Astrocyte of the spinal cord (primary cell): ENCODE results near the gene SYCP2L.
"Not testable (repeated sequence)": the region's sequence is repeated elsewhere in the genome, so short reads cannot be mapped to it uniquely, and the experiment has no call there.

ENCODE experiments used
- DNase-seq: peaks from one replicate; pipeline ENCODE4 v3.0.0; 2011; ENCODE audit warnings: low read depth, low spot score
- H3K4me3 ChIP-seq: 2 replicates; pipeline ENCODE4 v1.5.1; 2011; ENCODE audit warnings: low read depth, mild to moderate bottlenecking, low read length, moderate library complexity
- CTCF ChIP-seq: IDR thresholded peaks from 2 replicates; pipeline ENCODE4 v1.5.1; 2012; ENCODE audit warnings: low read depth, mild to moderate bottlenecking, low read length, inconsistent platforms
- in situ Hi-C: cut with HindIII; loops from 2 replicates; pipeline ENCODE4 v1.10.0; 2017; ENCODE audit warnings: low sequenced_read_pairs

SYCP2L gene

GRCh38 chr6:10849901-10850300 is 37.0 kb upstream of the SYCP2L start:
- no peak overlapping the region for H3K4me3 ChIP-seq
- in situ Hi-C loops = no loop called here
- TF ChIP-seq CTCF = no peak
- DNase-seq = no peak

DNA sequence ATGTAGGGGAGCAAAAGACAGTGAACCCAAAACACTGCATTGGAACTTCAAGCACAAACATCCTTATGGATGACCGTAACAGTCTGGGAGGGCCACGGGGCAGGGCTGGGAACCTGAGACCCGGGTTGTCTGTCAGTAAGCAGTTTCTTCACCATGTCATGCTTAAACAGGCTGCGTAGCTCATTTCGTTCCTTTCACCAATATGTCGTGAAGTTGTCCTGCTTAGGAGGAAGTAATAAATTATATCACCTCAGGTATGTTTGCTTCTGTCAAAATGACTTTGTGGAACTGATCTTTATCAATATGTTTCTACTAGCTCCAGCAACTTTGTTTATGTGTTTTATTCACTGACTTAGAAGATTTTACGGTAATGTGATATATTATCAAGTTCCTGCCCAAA is 36.1 kb upstream of the SYCP2L start:
- TF ChIP-seq CTCF = no peak
- no peak for DNase-seq
- in situ Hi-C loops = no loop called here
- H3K4me3 ChIP-seq = no peak overlapping the region

DNA sequence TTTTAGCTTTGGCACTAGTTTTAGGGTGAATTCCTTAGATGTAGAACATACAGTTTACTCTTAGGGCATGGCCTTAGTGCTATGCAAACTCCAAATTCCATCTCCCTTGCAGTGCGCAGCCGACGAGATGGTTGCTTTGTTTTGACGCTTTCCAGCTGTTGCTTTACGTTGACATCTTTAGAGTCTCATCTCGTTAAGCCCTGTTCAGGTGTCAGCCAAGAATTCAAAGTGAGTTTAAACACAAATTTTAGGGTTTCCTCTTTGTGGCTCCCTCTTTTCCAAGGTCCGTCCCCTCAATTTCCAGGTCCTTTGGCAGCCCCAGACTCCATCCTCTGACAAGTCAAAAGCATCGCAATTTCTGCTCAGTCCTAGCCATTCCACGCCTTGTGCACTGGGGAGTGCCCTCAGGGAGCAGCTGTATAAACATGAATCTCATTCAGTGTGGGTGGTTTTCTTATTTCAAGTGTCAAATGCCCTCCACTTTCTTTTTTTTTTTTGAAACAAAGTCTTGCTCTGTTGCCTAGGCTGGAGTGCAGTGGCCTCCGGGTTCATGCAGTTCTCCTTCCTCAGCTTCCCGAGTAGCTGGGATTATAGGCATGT is 34.4 kb upstream of the SYCP2L start:
- no peak overlapping the region for H3K4me3 ChIP-seq
- no peak for TF ChIP-seq CTCF
- DNase-seq = no peak
- in situ Hi-C loops = no loop called here

DNA sequence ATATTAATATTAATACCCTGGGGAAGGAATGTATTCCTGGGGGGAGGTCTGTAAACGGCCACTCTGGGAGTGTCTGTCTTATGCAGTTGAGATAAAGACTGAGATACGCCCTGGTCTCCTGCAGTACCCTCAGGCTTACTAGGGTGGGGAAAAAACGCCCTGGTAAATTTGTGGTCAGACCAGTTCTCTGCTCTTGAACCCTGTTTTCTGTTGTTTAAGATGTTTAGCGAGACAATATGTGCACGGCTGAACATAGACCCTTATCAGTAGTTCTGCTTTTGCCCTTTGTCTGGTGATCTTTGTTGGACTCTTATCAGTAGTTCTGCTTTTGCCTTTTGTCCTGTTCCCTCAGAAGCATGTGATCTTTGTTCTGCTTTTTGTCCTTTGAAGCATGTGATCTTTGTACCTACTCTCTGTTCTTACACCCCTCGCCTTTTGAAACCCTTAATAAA is 33.0 kb upstream of the SYCP2L start:
- in situ Hi-C loops, DNase-seq, H3K4me3 ChIP-seq: not testable (repeated sequence)

DNA sequence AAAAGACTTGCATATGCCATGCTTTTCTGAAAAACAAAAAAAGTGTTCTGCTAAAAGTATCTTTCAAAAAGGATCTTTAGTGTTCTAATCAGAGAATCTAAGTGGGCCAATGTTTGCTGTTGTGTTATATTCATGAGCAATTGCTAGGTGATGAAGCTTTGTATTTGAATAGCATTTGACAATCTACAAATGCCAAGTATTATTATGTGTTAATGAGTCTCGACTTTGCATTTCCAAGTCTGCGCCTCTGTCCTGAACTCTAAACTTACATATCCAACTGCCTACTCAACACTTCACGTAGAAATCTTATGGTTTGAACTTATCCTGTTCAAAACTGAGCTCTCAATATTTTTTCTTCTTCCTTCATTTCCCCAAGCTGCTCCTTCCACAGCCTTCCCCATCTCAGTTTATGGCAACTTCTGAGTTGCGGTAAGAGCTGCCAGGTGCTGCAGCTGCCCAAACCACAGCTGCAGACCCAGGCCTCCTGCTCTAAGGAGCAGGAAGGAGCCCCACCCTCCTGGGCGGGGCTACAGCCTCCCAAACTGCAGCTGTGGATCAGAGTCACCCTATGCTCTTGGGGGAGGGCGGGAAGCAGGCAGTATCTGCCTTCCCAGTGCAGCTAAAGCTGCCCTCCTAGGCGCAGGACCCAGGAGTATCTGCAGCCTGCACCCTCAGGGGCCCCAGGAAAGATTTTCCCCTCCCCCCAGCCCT is 31.8 kb upstream of the SYCP2L start:
- DNase-seq = no peak
- TF ChIP-seq CTCF = no peak
- H3K4me3 ChIP-seq = no peak overlapping the region
- in situ Hi-C loops = no loop called here

GRCh38 chr6:10857259-10857658 is 29.6 kb upstream of the SYCP2L start:
- no peak for DNase-seq
- H3K4me3 ChIP-seq = no peak overlapping the region
- in situ Hi-C loops = no loop called here
- no peak for TF ChIP-seq CTCF

- no peak for DNase-seq
- H3K4me3 ChIP-seq = no peak overlapping the region
- in situ Hi-C loops = no loop called here
- no peak for TF ChIP-seq CTCF
Measured at GRCh38 chr6:10861086-10861485, 25.8 kb upstream of the SYCP2L start.
